Spleen (tissue), 11 donors: ENCODE results near the gene RASSF5. TPM values are rescaled to one million over a fixed set of nuclear protein-coding genes. Genes with fewer than 3 reads are reported as not detected.

Source experiments
- DNase-seq: peaks from one replicate; pipeline ENCODE4 v3.0.0-alpha.2; 2020
- H3K27ac ChIP-seq, 8 donors: fragments of 200-600 bp; sonication (generic) in 7 of 8; 1 replicate in 4 of 8; 2 replicates in 4 of 8; pipeline versions ENCODE4 v1.5.0 to v1.8.0; 2016 to 2021; ENCODE audit warnings: inconsistent platforms in 4 of 8, mild to moderate bottlenecking in 4 of 8, moderate library complexity in 1 of 8
- H3K27me3 ChIP-seq, 7 donors: fragments of 200-600 bp; sonication (generic) in 6 of 7; replicated peaks in 1 of 7; 1 replicate in 4 of 7; 2 replicates in 3 of 7; pipeline versions ENCODE4 v1.5.0 to v1.8.0; 2016 to 2021; ENCODE audit warnings: inconsistent platforms in 3 of 7, mild to moderate bottlenecking in 1 of 7
- H3K36me3 ChIP-seq, 6 donors: fragments of 200-600 bp; sonication (generic) in 5 of 6; 1 replicate in 4 of 6; 2 replicates in 2 of 6; pipeline versions ENCODE4 v1.5.0 to v1.8.0; 2016 to 2021; ENCODE audit warnings: inconsistent platforms in 2 of 6
- H3K4me1 ChIP-seq, 6 donors: fragments of 200-600 bp; sonication (generic) in 5 of 6; 1 replicate in 3 of 6; 2 replicates in 3 of 6; pipeline versions ENCODE4 v1.5.0 to v1.8.0; 2016 to 2021; ENCODE audit warnings: inconsistent platforms in 3 of 6
- H3K4me3 ChIP-seq, 8 donors: fragments of 200-600 bp; sonication (generic) in 7 of 8; 1 replicate in 4 of 8; 2 replicates in 4 of 8; pipeline versions ENCODE4 v1.5.0 to v1.8.0; 2016 to 2021; ENCODE audit warnings: inconsistent platforms in 4 of 8, mild to moderate bottlenecking in 4 of 8, moderate library complexity in 2 of 8
- H3K9me3 ChIP-seq, 8 donors: fragments of 200-600 bp; sonication (generic) in 7 of 8; 1 replicate in 4 of 8; 2 replicates in 4 of 8; pipeline versions ENCODE4 v1.5.0 to v1.8.0; 2016 to 2021; ENCODE audit warnings: inconsistent platforms in 4 of 8
- CTCF ChIP-seq, 11 experiments: fragments of 200-600 bp in 7 of 11; fragments of 450-650 bp in 4 of 11; sonication (generic) in 4 of 11; IDR thresholded peaks in 8 of 11; conservative IDR thresholded peaks in 3 of 11; 1 replicate in 7 of 11; 2 replicates in 4 of 11; pipeline versions ENCODE4 v1.4.0 to v1.8.0; 2016 to 2021; ENCODE audit warnings: antibody characterized with exemption in 11 of 11, inconsistent platforms in 4 of 11, mild to moderate bottlenecking in 1 of 11
- POLR2A ChIP-seq, 3 donors: fragments of 450-650 bp; IDR thresholded peaks; one replicate each; pipeline ENCODE4 v1.5.1; 2017; ENCODE audit warnings: antibody characterized with exemption in 3 of 3, mild to moderate bottlenecking in 1 of 3
- POLR2AphosphoS5 ChIP-seq, 3 donors: sonication (generic); formaldehyde crosslinking; IDR thresholded peaks; one replicate each; pipeline ENCODE4 v1.5.1; 2017; ENCODE audit warnings: antibody characterized with exemption in 3 of 3
- WGBS, 5 donors: extraction: QIAGEN DNeasy Blood & Tissue Kit in 3 of 5; methylation state at CpG; one replicate each; pipeline versions ENCODE4 v1.1.5 to v1.1.7; 2013 to 2018; 5-methylcytosine and 5-hydroxymethylcytosine counted together
- intact Hi-C: fragments of 100-400 bp; cut with DNase I; formaldehyde crosslinking; loops from one replicate; pipeline ENCODE4 v1.15.0; 2023; ENCODE audit warnings: low total_unique reads
- polyA plus RNA-seq, 3 donors: library from polyadenylated mRNA; stranded (reverse); fragments of 200-250 nt; gene quantifications; one replicate each; pipeline ENCODE4 v1.2.1, GENCODE V29; 2013
- total RNA-seq, 7 donors: library from RNA; depleted of rRNA in 3 of 7; stranded (reverse); fragments of >200 nt in 3 of 7; fragmentation: NEBNext Ultra II Directional in 4 of 7; extraction: Animal tissue kit (Norgen Biotek cat#: 25700) in 4 of 7; gene quantifications; one replicate each; pipeline versions ENCODE4 v1.1.0 to v1.2.1, GENCODE V29; 2016 to 2021
- donor health status: healthy with polysubstance abuse.
- donor health status: DM: no; HTN: no; CAD: no; lungs with moderate emphysema.
- donor health status: DM: no; HTN: no; CAD: no.
- donor health status: Bipolar disorder and iron deficiency.
- donor health status: healthy.
- donor health status: DM: no; HTN: no; CAD: no.
- donor health status: DM: yes; HTN: yes; CAD: no.

The RASSF5 gene
- total and polyA plus RNA-seq, 10 donors: 32.2 to 168 (median 127) TPM

GRCh38 chr1:206591696-206592095 is 84.4 kb downstream of the RASSF5 start:
- Histone ChIP-seq H3K4me3 (no peak overlapping the region), H3K36me3 (peaks cover 0 to 100% (median 76%) of the 10 kb centered on the region in 6 donors), H3K27ac (peak overlapping the region in 7 of 8 donors; percentile 35 to 73 (median 66)), H3K4me1 (peaks cover 11 to 61% (median 35%) of the 10 kb centered on the region in 6 donors), H3K9me3 (no peaks in the 10 kb centered on the region), H3K27me3 (no peaks in the 10 kb centered on the region)
- intact Hi-C loops: no loop called here
- DNase-seq: no peak
- TF ChIP-seq POLR2A (IDR thresholded peaks at IDR 0.05): no peak
- TF ChIP-seq CTCF (IDR thresholded peaks at IDR 0.05 in 8 of 11, conservative IDR thresholded peaks at IDR 0.05 in 3 of 11): no peak
- no peak for TF ChIP-seq POLR2AphosphoS5 (IDR thresholded peaks at IDR 0.05)
- 80 to 89% (median 87%) methylated on average over 9 of the region's 9 CpGs for WGBS, 5 donors

- intact Hi-C loops: no loop called here
- TF ChIP-seq POLR2A (IDR thresholded peaks at IDR 0.05) (no peak), POLR2AphosphoS5 (IDR thresholded peaks at IDR 0.05) (peak in 1 of 3 donors; percentile 59)
- Histone ChIP-seq H3K4me1 (peaks cover 11 to 43% (median 30%) of the 10 kb centered on the region in 6 donors), H3K36me3 (peaks cover 0 to 100% (median 71%) of the 10 kb centered on the region in 6 donors), H3K9me3 (no peaks in the 10 kb centered on the region), H3K27ac (peak overlapping the region in 5 of 8 donors; percentile 28 to 73 (median 66)), H3K4me3 (no peak overlapping the region), H3K27me3 (no peaks in the 10 kb centered on the region)
- no peak for DNase-seq
- WGBS, 5 donors: 90 to 95% (median 92%) methylated on average over 6 to 7 of the region's 7 CpGs
Observed at GRCh38 chr1:206593351-206593925, 86.1 kb downstream of the RASSF5 start.

- Histone ChIP-seq H3K4me3 (no peak overlapping the region), H3K27me3 (no peaks in the 10 kb centered on the region), H3K27ac (no peak overlapping the region), H3K4me1 (peaks cover under 1 to 20% (median 13%) of the 10 kb centered on the region in 6 donors), H3K9me3 (no peaks in the 10 kb centered on the region), H3K36me3 (peaks cover 3 to 100% (median 78%) of the 10 kb centered on the region in 6 donors)
- WGBS, 5 donors: 92 to 98% (median 95%) methylated on average over 7 of the region's 7 CpGs
- TF ChIP-seq CTCF (IDR thresholded peaks at IDR 0.05 in 8 of 11, conservative IDR thresholded peaks at IDR 0.05 in 3 of 11): no peak
- no peak for TF ChIP-seq POLR2AphosphoS5 (IDR thresholded peaks at IDR 0.05)
- no peak for TF ChIP-seq POLR2A (IDR thresholded peaks at IDR 0.05)
- no peak for DNase-seq
- intact Hi-C loops: no loop called here
Observed at GRCh38 chr1:206595581-206596318, 88.4 kb downstream of the RASSF5 start.

GRCh38 chr1:206596319-206596666 is 89.0 kb downstream of the RASSF5 start:
- WGBS, 5 donors: 95 to 100% (median 97%) methylated on average over 1 of the region's 1 CpG
- Histone ChIP-seq H3K36me3 (peaks cover 3 to 100% (median 81%) of the 10 kb centered on the region in 6 donors), H3K9me3 (no peaks in the 10 kb centered on the region), H3K27me3 (no peaks in the 10 kb centered on the region), H3K4me1 (peaks cover 0 to 15% (median 8%) of the 10 kb centered on the region in 6 donors), H3K27ac (no peak overlapping the region), H3K4me3 (no peak overlapping the region)
- no peak for DNase-seq
- intact Hi-C loops: no loop called here
- TF ChIP-seq CTCF (IDR thresholded peaks at IDR 0.05 in 8 of 11, conservative IDR thresholded peaks at IDR 0.05 in 3 of 11) (no peak), POLR2A (IDR thresholded peaks at IDR 0.05) (no peak), POLR2AphosphoS5 (IDR thresholded peaks at IDR 0.05) (no peak)
